CD1c-positive myeloid dendritic cell (primary cell): ENCODE results near the gene TMC6.
"Not testable (repeated sequence)": the region's sequence is repeated elsewhere in the genome, so short reads cannot be mapped to it uniquely, and the experiment has no call there.

ENCODE experiments used
- DNase-seq: peaks from one replicate; pipeline ENCODE4 v3.0.0-alpha.2; 2016; ENCODE audit errors: extremely low spot score

Gene TMC6

DNA sequence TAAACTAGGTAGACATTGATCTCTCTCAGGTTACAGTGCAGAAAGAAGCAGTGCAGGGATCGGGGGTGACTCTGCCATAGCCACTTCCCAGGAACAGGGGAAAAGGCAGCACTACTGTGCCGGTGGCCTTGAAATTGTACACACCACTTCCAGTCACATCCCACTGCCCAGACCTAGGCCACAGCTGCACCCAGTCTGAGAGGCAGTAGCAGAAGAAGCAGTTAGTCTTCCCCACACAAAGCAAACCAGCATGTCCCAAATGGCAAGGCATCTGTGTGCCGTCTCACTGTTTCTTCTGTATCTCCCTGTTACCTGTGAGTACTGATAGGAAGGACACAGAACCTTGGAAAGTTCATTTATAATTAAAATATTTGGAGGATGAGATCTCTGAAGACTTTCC, 47.0 kb downstream of the TMC6 start:
- DNase-seq: no peak

DNA sequence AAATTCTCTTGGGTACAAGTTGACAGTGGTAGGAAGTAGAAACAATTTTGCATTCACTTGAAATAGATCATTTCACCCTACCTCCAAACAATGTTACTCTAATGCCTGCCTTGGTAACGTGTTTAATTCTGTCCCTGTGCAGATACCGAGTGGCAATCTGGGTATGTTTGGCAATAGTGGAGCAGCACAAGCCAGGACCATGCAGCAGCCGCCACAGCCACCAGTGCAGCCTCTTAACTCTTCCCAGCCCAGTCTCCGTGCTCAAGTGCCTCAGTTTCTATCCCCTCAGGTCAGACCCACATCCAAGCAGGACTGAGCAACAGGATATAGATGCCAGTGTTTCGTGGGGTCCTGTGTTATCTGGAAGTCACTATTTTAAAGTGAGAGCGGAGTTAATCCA, 49.3 kb downstream of the TMC6 start:
- DNase-seq: no peak

DNA sequence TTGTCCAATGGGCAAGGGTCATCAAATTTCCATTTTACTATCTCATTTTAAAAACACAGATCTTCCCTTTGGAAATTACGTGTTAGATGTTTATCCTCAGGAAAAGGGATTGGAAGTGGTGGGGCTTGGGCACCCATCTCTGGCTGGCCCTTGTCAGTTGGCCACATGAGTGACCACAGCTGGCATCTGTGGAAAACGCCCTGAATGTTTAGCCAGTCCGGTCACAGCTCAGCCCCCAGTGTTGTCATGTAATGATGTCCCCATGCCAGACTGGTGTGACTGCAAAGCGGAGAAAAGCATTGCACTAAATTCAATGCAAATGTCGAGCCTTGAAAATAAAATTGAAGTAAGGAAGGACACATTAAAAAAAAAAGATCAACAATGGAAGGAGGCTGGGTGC, 53.0 kb downstream of the TMC6 start:
- DNase-seq: no peak

DNA sequence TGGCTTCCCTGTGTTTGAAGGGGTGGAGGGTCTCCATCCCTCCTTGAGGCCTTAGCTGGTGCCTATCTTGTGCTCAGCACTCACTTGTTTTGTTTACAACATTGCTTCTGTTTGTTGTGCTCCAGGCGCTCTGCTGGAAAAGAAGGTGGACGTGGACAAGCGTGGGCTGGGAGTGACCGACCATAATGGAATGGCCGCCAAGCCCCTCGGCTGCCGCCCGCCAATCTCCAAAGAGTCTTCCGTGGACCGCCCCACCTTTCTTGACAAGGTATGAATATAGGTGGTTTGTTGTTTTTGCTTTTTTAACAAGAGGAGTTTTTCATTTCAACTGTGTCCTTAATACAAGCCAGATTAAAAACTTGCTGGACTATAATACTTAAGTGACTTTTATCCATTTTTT, 53.5 kb downstream of the TMC6 start:
- no peak for DNase-seq

DNA sequence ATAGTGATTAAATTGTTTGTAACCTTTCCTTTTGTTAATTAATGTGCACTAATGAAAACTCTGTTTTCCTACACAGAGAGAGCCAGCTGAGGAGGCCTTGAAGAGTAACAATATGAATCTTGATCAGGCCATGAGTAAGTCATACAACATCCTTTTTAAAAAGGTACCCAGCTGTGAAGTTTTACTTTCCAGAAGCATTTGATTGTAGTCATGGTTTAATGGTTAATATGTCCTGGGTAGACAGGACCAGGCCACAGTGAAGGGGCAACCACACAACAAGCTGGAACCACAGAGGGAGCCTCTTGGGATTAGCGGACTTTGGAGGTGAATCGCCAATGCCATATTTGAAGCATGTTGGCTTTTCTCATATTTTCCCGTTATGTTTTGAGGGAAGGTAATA, 55.6 kb downstream of the TMC6 start:
- DNase-seq: no peak

DNA sequence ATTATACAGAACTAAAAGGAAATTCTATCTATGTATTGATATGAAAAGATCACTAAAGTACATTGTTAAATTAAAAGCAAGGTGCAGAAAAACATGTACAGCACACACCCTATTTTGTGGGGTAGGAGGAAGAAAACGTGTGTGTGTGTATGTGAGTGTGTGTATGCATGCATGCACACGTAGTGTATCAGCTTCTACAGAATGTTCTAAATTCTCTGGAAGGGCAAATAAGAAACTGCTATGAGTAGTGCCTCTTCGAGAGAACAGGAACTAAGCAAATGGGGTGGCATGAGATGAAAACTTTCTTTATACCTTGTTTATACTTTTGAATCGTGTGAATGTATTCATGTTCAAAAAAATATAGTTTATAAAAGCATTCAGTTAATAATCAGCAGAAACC, 58.9 kb downstream of the TMC6 start:
- peak; percentile 2 for DNase-seq

DNA sequence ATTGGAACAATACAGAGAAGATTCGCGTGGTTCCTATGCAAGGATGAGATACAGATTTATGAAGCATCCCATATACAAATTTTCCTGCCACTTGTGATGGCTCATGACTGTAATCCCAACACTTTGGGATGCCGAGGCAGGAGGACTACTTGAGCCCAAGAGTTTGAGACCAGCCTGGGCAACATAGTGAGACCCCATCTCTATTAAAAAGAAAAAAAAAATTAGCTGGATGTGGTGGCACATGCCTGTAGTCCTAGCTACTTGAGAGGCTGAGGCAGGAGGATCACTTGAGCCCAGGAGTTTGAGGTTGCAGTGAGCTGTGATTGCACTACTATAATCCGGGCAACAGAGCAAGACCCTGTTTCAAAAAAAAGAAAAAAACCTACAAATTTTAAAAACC, 61.6 kb downstream of the TMC6 start:
- DNase-seq: not testable (repeated sequence)

DNA sequence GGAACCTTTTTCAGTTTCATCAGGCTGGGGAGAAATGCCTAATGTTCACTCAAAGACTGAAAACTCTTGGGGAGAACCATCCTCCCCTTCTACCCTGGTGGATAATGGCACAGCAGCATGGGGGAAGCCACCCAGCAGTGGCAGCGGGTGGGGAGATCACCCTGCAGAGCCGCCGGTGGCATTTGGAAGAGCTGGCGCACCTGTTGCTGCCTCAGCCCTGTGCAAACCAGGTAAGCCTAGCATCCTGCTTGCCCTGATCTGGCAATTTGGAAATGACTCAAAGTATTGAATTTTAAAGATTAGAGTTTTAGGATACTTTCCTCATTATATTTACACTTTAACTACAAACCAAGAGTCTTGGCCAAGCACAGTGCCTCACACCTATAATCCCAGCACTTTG, 63.8 kb downstream of the TMC6 start:
- no peak for DNase-seq

DNA sequence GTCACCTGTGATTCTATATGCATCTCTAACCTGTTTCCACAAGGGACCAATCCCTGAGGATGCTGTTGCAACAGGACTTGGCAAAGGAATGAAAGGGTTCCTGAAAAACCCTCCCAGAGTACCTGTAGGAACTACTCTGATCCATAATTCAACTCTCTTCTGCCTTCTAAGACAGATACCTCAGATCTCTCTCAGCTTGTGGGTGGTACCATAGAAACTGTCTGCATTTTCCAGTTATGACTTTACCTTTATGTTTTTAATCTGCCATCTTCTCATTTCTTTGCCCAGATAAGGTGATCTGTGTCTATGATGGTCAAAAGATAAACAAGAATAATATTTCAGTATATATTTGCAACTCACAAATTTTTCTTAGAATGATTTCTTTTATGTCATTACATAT, 65.1 kb downstream of the TMC6 start:
- DNase-seq: no peak

DNA sequence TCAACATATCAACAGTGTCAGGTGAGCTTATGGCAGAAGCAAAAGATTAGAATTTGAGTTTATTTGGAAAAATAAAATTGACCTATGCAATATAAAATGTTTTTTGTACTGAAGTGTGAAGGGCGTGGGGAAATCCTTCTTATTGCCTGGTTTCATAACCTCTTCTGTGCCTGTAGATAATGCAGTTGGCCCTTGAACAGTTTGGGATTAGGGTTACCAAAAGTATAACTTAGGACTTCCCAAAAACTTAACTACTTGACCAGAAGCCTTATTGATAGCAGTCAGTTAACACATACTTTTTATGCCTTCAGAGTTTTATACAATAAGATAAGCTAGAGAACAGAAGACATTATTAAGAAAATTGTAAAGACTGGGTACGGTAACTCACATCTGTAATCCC, 66.0 kb downstream of the TMC6 start:
- DNase-seq: no peak
